Measurements from ENCODE around the gene TFAP2E.
"Not testable (repeated sequence)": the region's sequence is repeated elsewhere in the genome, so short reads cannot be mapped to it uniquely, and the experiment has no call there.

Gene TFAP2E

GRCh38 chr1:35574655-35575415 is 1.7 kb downstream of the TFAP2E start:
- DNase-seq, result no peak

GRCh38 chr1:35575416-35575958 is 2.4 kb downstream of the TFAP2E start:
- DNase-seq, result no peak

- DNase-seq, result no peak
These were observed 3.1 kb downstream of the TFAP2E start for GRCh38 chr1:35576061-35576765.

GRCh38 chr1:35576766-35577070 is 3.6 kb downstream of the TFAP2E start:
- not testable (repeated sequence) for DNase-seq

- DNase-seq, result peak; percentile 37
These were observed 4.2 kb downstream of the TFAP2E start for GRCh38 chr1:35577071-35577998.

GRCh38 chr1:35580949-35581388 is 7.9 kb downstream of the TFAP2E start:
- DNase-seq, result no peak

- not testable (repeated sequence) for DNase-seq
These were observed 8.5 kb downstream of the TFAP2E start for GRCh38 chr1:35581621-35582020.

GRCh38 chr1:35585281-35585680 is 12.2 kb downstream of the TFAP2E start:
- no peak for DNase-seq

- not testable (repeated sequence) for DNase-seq
These were observed 12.7 kb downstream of the TFAP2E start for GRCh38 chr1:35585805-35586204.

- DNase-seq, result no peak
These were observed 13.7 kb downstream of the TFAP2E start for GRCh38 chr1:35586808-35587207.

GRCh38 chr1:35587736-35588135 is 14.6 kb downstream of the TFAP2E start:
- no peak for DNase-seq

- no peak for DNase-seq
These were observed 15.2 kb downstream of the TFAP2E start for GRCh38 chr1:35588197-35588910.

GRCh38 chr1:35589516-35590427 is 16.7 kb downstream of the TFAP2E start:
- no peak for DNase-seq

GRCh38 chr1:35590476-35591040 is 17.4 kb downstream of the TFAP2E start:
- no peak for DNase-seq

- DNase-seq, result no peak
These were observed 18.1 kb downstream of the TFAP2E start for GRCh38 chr1:35591211-35591610.

- DNase-seq, result no peak
These were observed 20.1 kb downstream of the TFAP2E start for GRCh38 chr1:35592991-35593769.

- DNase-seq, result no peak
These were observed 21.1 kb downstream of the TFAP2E start for GRCh38 chr1:35594005-35594760.

GRCh38 chr1:35595684-35596083 is 22.6 kb downstream of the TFAP2E start:
- DNase-seq, result no peak

GRCh38 chr1:35597870-35598269 is 24.8 kb downstream of the TFAP2E start:
- no peak for DNase-seq

Measured in stimulated activated CD4-positive, alpha-beta T cell treated with anti-CD3 and anti-CD28 coated beads, Interleukin-12 subunit alpha, Interleukin-12 subunit beta, amount 100 ng/mL, for 4 hours (primary cell).